HG02678 (cell line): Measurements from ENCODE around the gene CACNA1C.

ENCODE experiments used
- ATAC-seq: cut with Tn5 transposase; IDR thresholded peaks from one replicate; pipeline ENCODE4 v1.9.1; 2021; ENCODE audit warnings: mild to moderate bottlenecking, moderate library complexity; ENCODE audit not compliant: unreplicated experiment

The CACNA1C gene

DNA sequence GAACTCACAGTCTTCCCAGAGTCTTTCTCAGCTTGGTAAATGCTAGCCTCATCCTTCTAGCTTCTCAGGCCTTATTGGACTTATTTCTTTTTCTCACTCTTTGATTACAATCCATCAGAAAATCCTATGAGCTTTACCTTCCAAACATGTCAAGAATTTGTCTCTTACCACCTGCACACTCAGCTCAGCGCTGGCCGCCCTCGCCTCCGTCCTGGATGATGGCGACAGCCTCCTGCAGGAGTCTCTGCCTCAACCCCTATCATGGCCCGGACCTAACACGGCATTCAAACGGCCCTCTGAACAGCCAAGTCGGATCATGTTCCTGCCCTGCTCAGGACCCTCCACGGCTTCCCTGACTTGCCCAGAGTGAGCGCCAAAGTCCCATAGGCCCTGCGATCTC lies 408.9 kb downstream of the CACNA1C start:
- no peak for ATAC-seq

DNA sequence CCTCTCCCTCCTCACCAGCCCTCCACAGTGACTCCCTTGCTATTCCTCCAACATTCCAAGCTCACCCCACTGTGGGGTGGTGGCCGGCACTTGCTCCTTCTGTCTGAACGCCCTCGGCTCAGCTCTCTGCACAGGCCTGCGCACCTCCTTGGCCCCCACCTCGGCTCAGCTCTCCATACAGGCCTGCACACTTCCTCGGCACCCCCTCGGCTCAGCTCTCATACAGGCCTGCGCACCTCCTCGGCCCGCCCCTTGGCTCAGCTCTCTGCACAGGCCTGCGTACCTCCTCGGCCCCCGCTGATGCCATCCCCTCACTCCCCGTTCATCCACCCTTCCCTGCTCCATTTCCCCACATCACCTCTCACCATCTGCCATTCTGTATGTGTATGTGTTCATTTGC lies 409.3 kb downstream of the CACNA1C start:
- ATAC-seq, result no peak

DNA sequence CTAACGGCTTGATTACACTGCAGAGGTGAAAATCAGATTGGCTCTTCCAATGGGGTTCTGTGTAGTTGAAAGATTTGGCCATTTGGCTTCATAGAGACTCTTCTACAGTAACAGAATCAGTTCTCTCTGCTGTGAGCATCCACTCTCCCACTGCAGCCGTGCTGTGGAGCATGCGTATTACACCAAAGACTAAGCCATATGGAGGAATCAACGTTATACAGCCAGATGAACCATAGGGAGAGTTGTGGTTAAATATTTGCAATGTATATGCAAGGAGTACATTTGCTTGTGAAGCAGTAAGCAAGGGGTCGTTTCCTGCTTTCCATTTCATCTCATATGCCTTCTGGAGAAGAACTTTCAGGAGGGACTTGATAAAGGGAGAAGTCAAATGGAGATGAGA lies 410.9 kb downstream of the CACNA1C start:
- ATAC-seq, result no peak

- ATAC-seq, result no peak
Observed at GRCh38 chr12:2465681-2466080, 412.9 kb downstream of the CACNA1C start.

DNA sequence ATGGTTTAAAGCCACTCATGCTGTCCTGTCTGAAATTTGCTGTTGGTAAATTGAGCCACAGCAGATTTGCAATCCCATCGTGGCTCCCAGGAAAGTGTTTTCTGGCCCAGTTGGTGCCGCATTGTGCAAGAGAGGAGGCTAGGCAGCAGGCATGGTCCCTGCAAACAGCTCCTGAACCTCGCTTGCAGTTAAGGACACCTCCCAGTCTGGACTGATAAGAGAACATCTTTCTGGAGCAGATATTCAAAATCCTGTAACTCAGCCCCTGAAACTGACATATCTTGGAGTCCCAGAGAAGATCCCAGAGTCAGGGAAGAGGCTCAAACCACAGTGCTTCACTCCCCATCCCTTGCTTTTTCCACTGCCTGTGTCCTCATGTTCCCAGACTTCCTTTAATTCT lies 413.4 kb downstream of the CACNA1C start:
- ATAC-seq, result no peak

- no peak for ATAC-seq
Observed at GRCh38 chr12:2467447-2468195, 414.8 kb downstream of the CACNA1C start.

DNA sequence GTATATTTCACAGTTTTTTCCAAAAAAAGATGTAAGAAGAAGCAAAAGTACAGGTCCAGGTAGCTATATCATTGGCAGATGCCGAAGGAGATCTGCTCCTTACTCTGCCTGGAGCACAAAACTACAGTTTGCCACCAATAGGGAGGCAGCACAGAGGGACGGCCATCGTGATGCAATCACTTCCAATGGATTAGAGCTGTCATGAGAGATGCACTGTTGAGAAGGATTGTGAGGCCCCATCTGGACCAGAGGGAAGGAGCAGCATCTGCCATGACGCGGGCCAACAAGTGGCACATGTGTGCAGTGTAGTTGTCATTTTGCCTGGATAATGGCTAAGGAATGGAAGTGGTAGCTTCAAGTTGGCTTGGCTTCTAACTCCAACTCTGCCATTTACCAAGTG lies 423.2 kb downstream of the CACNA1C start:
- ATAC-seq, result no peak

DNA sequence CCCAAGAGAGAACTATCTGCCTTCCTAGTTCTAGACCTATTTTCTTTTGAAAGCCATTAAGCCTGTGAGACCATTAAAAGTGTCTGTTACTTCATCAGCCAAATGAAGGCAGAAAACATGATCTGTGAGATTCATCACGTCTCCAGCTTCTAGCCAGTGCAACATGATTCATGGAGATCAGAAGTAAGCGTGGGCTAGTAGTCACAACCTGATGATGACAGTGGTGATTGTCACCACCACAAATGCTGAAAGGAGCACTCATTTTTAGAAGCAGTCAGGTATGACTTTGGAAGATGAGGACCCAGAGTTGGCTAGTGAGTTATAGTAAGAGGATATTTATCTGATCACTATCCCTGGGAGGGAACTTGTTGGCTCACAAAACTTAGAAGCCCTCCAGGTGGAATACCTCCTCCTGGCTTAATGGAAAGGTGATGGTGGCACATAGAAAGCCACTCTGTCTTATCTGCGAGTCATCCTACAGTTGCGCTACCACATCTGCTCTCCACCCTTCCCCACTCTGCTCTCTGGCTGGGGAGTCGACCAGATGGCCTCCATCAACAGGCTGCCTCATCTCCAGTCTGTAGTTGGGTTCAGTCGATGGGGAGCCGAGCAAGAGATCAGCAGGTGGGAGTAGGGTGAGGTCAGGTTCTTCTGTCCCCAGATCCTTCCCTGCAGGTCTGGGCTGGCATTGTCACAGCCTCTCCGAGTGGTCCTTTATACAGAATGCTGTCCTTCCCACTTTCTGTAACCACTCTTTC lies 424.4 kb downstream of the CACNA1C start:
- no peak for ATAC-seq

DNA sequence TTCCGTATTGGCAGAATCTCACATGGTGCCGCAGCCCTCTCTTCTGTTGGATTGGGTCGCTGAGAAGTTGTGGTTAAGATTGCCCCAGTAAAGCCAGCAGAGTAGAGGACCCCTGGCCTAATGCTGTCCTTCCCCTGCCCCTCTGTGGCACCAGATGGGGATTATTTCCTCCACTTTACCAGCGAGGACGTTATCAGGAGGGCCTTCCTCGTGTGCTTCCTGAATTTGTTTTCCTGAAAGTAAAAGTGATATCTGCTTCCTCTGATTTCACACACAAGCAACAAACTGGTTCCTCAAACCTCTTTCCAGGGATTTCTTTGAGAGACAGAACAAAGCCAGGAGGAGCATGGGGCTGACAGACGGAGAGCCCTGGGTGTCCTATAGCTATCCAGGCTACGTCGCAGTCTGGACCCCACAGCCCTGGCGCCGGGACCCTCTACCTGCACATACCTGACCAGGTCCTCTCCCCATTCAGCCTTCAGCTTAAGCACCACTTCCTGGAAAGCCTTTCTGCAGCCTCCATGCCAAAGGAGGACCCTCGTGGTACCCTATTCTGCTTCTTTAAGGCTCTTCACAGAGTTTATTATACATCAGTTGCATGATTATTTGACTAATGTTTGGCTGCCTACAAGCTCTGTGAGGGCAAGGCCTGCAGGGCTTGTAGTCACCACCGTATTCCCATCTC lies 427.2 kb downstream of the CACNA1C start:
- ATAC-seq, result no peak

- no peak for ATAC-seq
Observed at GRCh38 chr12:2481346-2481745, 428.6 kb downstream of the CACNA1C start.

DNA sequence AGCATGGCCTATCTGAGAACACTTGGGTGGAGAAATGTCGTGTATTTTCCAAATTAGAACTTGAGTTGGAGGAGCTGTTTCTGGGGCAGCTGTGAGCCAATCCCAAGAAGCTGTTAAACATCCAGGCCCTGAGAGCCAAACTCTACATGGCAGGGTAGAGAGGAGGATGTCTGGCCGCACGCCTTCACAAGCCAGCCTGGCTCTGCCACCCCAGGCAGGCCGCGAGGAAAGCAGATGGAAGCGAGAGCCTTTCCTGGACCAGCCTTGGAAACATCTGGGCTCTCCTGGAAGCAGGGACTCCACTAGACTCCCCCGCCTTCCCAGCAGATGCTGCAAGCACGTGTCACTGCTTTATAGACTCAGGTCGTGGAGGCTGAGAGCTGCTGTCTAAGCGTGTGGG lies 429.2 kb downstream of the CACNA1C start:
- ATAC-seq, result no peak

DNA sequence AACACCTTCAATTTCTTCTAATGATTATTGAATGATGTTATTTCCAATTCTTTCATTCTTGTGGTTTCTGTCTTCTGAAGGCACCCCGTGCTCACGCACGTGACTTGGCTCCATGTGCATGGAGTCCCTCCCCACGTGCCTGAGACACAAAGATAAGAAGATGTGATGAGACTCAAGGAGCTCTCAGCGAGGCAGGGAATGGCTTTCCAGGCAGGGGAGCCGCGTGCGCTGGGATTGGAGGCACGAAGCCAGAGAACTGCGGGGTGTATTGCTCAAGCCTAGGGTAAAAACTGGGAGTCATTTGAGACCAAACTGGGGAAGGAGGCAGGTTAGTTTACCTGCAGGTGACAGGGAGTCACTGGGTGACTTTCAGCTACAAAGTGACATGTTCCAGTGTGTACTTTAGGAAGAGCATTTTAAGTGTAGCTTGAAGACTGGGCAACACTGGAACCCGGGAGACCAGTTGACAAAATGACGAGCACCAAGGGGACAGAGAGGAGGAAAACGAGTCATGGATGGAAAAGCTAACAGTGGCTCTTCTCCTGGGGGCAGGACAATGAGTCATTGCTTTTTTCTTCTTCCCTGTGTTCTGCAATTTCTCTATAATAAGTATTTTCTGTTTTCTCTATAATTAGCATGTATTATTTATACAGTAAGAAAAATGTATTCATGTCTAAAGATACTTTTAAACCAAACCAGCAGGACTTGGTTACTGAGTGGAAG lies 430.3 kb downstream of the CACNA1C start:
- no peak for ATAC-seq

DNA sequence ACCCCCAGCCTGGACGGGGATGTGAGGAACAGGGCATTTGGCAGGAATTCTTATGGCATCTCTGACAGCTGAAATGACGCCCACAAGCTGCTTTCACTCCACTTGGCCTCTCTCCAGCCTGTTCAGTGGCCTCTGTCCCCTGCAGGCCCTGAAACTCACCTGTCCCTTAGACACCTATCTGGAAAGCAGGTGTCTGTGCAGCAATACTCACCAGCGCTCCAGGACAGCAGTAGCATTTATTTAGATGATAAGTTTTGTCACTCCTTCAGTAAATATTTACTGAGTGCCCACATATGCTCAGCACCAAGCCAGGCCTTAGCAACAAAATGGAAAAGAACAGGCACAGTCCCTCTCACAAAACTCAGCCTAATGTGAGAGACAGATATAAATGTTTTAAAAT lies 430.9 kb downstream of the CACNA1C start:
- ATAC-seq, result no peak

GRCh38 chr12:2484141-2484776 lies 431.5 kb downstream of the CACNA1C start:
- ATAC-seq, result no peak

- no peak for ATAC-seq
Observed at GRCh38 chr12:2485681-2486080, 432.9 kb downstream of the CACNA1C start.

GRCh38 chr12:2486796-2487195 lies 434.0 kb downstream of the CACNA1C start:
- ATAC-seq, result no peak

DNA sequence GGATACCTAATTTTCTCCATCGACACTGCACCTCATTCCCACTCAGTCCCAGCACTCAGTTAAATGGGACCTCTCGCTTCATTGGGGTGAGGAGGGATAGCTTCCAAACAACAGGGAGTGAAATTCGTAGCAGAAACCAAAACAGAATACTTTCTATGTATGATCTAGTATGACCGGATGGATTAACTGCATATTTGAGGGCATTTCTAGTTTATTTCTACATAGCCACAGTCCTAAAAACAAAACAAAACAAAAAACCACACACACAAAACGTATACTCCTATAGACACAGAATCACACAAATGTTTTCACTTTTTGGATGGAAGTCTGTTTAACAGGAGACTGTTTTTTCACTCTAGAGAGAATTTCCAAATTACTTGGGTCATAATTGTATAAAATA lies 434.5 kb downstream of the CACNA1C start:
- ATAC-seq, result no peak

GRCh38 chr12:2488131-2488530 lies 435.3 kb downstream of the CACNA1C start:
- no peak for ATAC-seq

DNA sequence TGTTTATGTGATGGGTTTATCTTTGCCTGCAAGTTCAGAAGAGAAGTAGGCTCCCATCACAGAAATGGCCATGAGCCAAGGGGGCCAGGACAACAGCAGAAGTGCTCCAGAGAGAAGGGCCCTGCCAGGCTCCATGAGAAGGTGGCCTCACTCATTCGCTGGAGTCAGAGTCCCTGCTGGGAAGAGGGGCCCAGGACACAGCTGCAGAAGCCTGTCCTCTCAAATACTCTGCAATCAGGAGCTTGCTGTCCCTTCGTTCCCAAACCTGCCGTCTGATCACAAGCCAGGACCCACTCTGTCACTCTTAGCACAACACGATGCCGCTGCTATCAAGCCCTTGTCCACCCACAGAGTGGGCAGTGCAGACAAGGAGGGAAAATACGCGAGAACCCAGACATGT lies 435.8 kb downstream of the CACNA1C start:
- no peak for ATAC-seq

DNA sequence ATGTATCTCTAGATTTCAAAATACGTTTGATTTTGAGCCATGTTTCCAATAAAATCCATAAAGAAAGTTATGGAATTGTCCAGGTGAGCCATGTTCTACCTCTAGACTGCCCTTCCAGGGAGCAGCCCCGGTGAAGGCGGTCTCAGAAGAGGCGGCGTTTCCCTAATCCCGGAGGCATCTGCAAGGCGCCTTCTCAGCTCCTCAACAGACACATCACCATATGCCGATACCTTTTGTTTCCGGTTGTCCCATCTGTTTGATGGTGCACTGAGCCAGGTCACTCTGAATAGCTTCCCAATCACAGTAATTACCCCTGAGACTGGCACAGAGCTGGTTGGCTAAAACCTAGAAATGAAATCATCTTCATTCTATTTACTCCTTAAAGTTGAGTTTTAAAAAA lies 436.5 kb downstream of the CACNA1C start:
- no peak for ATAC-seq

- ATAC-seq, result no peak
Observed at GRCh38 chr12:2490831-2491230, 438.0 kb downstream of the CACNA1C start.
